HG02938 (cell line): ENCODE data around the gene NEK9.
"Not testable (repeated sequence)": the region's sequence is repeated elsewhere in the genome, so short reads cannot be mapped to it uniquely, and the experiment has no call there.

Source experiments
- ATAC-seq: cut with Tn5 transposase; IDR thresholded peaks from one replicate; pipeline ENCODE4 v1.9.1; 2021; ENCODE audit warnings: mild to moderate bottlenecking, moderate library complexity; ENCODE audit not compliant: unreplicated experiment

NEK9 gene

DNA sequence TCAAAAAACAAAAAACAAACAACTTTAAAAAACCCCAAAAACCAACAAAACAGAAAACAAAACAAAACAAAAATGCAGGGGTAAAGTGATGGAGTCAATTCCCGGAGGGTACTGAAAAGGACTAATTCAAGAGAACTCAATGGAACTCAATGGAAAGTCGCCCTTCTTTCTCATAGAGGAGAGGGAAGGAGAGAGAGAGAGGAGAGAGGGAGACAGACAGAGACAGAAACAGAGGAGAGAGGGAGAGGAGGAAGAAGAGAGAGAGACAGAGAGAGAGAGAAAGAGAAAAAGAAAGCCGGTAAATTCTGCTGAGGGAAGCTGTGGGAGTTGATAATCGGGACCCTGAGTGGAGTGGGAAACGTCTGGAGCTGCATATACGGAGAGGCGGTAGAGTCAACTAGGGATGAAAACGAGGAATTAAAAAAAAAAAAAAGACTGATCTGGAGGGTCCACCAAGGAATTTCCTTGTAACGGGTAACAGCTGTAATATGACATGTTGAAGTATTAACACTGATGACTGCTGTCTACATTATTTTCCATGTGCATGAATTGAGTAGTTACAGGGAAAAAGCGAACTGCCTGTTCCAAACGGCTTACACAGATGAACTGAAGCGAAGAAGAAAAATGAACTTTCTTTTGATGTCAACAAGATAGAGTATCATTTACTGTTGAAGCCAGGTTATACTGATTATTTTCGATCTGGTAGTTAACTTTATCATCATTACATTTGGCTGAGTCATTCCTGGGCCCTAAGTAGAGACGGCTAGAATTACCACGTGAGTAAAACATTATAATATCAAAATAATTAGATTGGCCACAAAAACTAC, 58.3 kb downstream of the NEK9 start:
- ATAC-seq = no peak

DNA sequence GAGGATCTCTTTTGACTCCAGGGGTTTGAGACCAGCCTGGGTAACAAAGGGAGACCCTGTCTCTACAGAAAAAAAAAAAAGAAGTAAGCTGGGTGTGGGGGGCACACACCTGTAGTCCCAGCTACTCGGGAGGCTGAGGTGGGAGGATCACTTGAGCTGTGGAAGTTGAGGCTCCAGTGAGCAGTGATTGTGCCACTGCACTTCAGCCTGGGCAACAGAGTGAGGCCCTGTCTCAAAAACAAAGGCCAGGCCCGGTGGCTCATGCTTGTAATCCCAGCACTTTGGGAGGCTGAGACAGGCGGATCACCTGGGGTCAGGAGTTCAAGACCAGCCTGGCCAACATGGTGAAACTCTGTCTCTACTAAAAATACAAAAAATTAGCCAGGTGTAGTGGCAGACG, 59.1 kb downstream of the NEK9 start:
- ATAC-seq = not testable (repeated sequence)

- ATAC-seq = no peak
These were observed 59.6 kb downstream of the NEK9 start for GRCh38 chr14:75067212-75067611.

DNA sequence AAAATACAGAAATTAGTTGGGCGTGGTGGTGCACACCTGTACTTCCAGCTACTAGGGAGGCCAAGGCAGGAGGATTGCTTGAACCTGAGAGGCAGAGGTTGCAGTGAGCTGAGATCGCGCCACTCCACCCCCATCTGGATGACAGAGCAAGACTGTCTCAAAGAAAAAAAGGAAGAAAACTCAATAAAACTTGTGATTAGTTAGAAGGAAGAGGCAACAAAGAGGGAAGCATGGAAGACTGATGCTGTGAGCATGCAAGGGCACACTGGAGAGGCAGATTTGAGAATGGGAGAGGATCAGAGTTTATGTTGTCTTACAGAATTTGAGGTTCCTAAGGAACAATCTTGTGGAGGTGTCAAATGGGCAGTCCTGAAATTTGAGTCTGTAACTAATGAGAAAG, 60.2 kb downstream of the NEK9 start:
- no peak for ATAC-seq

DNA sequence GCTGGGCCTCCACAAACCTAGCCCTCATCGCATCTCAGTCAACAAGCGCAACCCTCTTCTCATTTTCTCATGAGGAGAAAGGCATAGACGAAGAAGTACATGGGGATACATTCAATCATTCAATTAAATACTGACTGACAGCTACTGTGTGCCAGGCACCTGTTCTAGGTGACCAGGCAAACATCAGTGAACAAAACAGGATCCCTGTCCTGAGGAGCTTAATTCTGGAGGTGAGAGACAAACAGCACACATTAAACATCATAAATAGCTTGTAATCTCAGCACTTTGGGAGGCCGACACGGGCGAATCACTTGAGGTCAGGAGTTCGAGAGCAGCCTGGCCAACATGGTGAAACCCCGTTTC, 62.7 kb downstream of the NEK9 start:
- peak; percentile 10 for ATAC-seq

DNA sequence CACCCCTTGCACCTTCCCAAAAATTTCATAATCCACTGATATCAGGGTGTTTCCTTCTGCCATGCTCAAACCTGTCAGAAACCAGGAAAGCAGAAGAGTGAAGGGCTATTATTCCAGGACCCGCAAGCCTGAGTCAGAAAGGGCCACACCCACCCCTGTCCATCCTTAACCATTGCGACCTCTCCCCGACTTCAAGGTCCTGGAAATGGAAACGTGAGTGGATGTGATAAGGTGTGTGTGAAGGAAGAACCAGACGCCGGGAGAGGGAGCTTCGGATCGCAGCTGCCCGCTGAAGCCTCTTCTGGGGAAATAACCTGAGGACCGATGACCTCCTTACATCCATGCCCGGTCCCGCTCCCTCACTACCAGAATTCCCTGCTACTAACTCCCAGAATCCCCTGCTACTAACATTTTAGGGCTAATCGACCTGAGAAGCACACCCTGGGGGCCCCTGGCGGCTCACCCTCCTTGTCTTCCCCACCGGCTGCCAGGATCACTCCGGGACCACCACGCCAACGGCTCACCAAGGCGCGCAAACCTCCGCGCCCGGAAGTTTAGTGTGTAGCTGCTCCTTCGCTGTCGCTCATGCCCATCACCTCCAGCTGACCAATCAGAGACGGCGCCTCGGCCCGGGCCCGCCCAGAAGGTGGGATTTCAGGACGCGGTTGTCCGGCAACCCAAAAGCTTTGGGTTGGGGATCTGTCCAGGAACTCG, 63.2 kb downstream of the NEK9 start, which contains the start of gene ACYP1:
Gene ACYP1, minus strand, starts transcription at position 534 of the 714 bp plus-strand sequence. Its CDS starts 471 bp downstream, at position 63.
- ATAC-seq = peak; percentile 95

DNA sequence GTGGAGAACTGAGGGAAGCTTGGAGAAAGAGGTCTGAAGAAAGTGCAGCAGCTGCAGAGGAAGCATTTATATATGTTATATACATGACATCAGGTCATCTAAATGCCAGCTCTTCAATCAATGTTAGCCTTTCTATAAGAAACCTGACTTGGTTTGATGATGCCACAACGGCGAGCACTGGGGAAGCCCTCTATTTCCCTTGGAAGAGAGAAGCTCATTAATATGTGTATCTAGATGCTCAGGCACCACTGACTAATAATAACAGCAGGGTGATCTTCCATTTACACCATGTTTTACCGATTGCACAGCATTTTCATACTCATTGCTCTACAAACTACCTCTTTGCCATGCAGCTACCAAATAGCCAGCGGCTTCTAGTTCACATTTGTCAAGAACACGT, 63.8 kb downstream of the NEK9 start:
- ATAC-seq = no peak

DNA sequence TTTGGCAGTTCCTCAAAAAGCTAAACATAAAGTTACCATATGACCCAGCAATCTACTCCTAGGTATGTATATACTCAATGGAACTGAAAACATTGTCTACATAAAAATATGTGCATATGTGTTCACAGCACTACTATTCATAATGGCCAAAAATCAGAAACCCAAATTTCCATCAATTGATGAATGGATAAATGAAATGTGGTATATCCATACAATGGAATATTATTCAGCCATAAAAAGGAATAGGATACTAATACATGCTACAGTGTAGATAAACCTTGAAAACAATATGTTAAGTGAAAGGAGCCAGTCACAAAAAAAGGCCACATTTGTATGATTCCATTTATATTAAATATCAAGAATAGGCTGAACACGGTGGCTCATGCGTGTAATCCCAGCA, 66.4 kb downstream of the NEK9 start:
- ATAC-seq = no peak

GRCh38 chr14:75059642-75060041, 67.2 kb downstream of the NEK9 start:
- ATAC-seq = no peak

DNA sequence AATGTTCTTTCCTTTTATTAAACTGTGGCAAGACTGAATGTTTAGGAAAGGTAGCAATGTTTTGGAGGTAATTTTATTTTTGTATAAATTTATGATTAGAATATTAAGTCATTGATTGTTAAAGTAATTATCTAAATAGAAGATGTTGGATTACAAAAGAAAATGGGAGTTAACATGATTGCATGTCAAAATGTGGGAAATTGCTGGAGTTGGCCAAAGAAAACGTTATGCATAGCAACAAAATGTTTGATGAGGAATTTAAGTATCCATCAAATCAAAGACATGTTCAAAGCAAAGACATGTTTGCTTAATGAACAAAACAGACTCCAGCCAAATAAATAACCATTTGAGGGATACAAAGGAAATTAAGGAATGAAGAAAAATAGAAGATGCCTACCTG, 72.4 kb downstream of the NEK9 start:
- no peak for ATAC-seq

DNA sequence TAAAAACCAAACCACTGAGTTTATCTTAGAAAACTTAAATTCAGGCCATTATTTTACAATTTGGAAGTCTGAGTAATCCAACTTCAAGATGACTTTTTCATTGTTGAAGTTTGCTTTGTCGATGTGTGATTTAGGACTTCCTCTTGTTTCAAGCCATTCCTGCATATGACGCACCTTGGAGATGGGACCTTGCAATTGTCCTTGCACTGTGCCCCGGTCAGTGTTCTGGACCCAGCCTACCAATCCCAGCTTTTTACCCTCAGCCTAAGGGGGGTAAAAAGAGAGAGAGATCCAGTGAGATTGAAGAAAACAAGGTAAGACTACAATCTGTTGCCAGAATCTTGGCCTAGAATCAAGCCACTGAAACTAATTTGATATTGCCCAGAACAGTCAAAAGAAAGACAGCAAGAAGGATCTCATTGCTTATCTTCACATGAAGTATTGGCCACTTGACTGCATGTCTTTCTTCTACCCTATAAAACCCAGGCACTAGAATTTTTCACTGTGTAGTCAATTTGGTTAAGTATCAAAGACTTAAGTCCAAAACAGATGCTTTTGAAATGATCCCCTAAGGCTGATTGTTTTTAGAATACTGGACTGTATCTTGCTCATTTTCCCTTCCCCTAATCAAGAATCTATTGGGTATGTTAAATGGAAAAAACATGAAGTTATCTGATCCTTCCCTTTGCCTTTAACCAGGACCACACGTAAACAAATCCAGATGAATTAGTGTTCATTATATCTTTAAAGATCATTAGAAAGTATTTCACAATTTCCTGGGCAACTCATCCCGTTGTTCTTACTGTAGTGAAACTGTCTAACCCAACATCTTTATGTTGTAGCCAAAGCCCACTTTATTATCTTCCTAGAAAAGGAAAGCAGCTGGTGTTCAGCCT, 73.2 kb downstream of the NEK9 start:
- no peak for ATAC-seq

- ATAC-seq = no peak
These were observed 75.3 kb downstream of the NEK9 start for GRCh38 chr14:75051556-75051899.

GRCh38 chr14:75050852-75051555, 75.8 kb downstream of the NEK9 start, which contains the start of gene MLH3:
TSS of gene MLH3 (minus strand) at chr14:75051467. CDS start at chr14:75049655, 1,812 bp downstream.
- ATAC-seq = peak; percentile 58

DNA sequence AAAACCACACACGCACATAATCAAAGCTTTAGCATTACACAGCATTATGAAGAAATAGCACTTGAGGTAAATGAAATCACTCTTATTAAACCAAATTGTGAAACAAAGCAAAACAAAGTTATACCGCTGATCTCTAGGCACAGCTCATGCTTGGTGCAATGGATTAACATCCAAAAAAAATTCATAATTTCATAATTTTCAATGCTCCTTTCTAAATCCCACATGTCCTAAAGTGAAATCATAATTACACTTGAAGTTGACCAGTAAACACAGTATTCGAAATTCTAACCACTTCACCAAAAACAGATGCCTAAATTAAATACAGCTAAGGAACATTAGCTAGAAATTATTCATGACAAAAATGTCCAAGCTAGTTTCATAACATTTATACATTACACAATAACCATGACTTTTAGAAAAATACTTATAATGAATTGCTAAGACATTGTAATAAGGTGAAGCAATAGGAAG, 77.1 kb downstream of the NEK9 start:
- ATAC-seq = no peak

- no peak for ATAC-seq
These were observed 77.7 kb downstream of the NEK9 start for GRCh38 chr14:75049136-75049535.

- no peak for ATAC-seq
These were observed 78.7 kb downstream of the NEK9 start for GRCh38 chr14:75048101-75048500.

GRCh38 chr14:75047506-75047905, 79.3 kb downstream of the NEK9 start:
- no peak for ATAC-seq

DNA sequence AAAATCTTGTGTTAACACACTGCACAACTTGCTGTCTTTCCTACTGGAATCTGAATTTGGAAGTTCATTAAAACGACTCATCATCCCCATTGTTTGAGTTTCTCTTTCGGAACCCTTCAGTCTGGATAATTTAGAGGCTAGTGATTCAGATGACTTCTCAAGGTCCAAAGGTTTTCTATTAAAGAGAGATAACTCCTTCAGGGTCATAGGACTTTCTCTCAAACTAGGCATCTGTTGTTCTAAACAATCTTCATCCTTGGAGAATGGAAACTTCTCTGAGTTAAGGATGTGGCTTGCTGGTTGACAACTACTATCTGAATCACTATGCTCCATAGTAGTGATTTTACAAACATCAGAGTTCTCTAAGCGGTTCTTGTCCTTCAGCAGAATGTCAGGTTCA, 79.9 kb downstream of the NEK9 start:
- ATAC-seq = no peak

DNA sequence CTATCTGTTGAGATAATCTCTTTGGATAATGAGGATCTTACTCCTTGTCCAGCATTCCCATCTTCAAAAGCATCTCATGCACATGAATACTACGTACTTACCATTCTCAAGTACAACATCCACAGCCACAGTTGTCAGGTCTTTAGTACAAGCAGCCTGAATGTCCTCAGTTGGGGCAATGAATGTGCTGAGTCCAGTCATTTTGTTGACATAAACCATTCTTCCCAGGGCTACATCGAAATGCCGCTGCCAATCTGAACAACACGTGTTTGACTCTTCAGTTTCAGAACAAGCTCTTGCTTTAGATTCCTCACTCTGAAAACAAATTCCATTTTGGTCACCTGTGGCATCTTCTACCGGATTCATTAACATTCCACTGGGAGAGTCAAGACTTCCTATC, 80.6 kb downstream of the NEK9 start:
- ATAC-seq = no peak

DNA sequence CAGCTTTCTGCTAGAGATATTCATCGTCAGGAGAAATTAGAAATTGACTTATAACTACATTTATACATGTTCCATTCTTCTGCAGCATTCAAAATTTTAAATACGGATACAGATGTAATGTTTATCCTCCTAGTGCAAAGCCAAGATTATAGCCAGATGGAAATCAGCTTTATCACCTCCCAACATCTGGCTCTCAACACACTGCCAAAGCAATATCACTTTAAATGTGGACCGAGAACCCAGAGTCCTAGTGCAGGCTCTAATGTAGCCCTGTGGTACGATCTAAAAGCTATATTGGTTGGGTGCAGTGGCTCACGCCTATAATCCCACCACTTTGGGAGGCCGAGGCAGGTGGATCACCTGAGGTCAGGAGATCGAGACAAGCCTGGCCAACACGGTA, 82.1 kb downstream of the NEK9 start:
- ATAC-seq = no peak

GRCh38 chr14:75044322-75044721, 82.5 kb downstream of the NEK9 start:
- ATAC-seq = no peak
